Choroid plexus epithelial cell (primary cell): ENCODE results near the gene FCMR.

ENCODE experiments used
- DNase-seq: peaks from one replicate; pipeline ENCODE4 v3.0.0-alpha.2; 2010; ENCODE audit warnings: low read depth
- H3K4me3 ChIP-seq: 2 replicates; pipeline ENCODE4 v1.5.1; 2011; ENCODE audit warnings: low read depth, mild to moderate bottlenecking, control low read depth, low read length, moderate library complexity
- TF ChIP-seq, protein P1 (sequence below): conservative IDR thresholded peaks from 2 replicates; pipeline ENCODE4 v1.5.1; 2011; ENCODE audit warnings: low read depth, mild to moderate bottlenecking, control low read depth, inconsistent platforms, low read length, moderate library complexity

The FCMR gene

DNA sequence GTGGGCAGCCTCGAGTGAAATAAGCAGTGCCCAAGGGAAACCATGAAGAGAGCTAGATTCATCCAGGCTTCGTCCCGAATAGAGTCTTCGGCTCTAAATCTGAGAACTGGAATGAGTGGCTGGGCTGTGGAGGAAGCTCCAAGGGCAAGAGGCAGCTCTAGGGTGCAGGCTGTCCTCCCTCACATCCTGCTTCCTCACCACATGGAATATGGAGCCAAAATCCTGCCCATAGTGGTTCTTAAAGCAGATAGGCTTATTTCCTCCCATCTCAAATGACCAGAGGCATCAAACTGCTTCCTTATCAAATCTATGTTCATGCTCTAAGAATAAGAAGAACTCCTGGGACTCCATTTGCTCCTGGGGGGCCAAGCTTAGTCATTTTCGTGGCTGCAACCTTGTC lies 22.0 kb downstream of the FCMR start:
- H3K4me3 ChIP-seq: no peak overlapping the region
- no peak for DNase-seq
- TF ChIP-seq, protein P1, sequence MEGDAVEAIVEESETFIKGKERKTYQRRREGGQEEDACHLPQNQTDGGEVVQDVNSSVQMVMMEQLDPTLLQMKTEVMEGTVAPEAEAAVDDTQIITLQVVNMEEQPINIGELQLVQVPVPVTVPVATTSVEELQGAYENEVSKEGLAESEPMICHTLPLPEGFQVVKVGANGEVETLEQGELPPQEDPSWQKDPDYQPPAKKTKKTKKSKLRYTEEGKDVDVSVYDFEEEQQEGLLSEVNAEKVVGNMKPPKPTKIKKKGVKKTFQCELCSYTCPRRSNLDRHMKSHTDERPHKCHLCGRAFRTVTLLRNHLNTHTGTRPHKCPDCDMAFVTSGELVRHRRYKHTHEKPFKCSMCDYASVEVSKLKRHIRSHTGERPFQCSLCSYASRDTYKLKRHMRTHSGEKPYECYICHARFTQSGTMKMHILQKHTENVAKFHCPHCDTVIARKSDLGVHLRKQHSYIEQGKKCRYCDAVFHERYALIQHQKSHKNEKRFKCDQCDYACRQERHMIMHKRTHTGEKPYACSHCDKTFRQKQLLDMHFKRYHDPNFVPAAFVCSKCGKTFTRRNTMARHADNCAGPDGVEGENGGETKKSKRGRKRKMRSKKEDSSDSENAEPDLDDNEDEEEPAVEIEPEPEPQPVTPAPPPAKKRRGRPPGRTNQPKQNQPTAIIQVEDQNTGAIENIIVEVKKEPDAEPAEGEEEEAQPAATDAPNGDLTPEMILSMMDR: no peak

DNA sequence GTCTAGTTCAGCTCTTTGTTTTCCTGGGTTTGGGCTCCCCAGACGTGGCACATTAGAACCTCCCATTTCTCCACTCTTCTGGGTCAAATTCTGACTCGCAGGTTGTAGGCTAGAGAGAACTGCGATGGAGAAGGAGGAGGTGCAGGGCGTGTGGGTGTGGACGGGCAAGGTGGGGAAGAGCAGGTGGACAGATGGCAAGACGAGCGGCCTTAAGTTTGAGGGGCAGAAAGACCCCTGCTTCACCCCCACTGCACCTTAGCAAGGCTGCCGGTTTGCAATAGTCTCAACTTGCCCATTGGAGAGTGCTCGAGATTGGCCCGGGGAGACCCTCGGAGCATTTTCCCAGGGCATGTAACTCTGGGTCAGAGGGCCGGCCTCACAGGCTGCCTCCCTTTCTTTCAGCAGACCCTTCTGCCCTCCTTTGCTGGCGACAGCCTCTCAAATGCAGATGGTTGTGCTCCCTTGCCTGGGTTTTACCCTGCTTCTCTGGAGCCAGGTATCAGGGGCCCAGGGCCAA lies 22.8 kb downstream of the FCMR start:
- no peak for DNase-seq
- TF ChIP-seq, protein P1: no peak
- H3K4me3 ChIP-seq: no peak overlapping the region

DNA sequence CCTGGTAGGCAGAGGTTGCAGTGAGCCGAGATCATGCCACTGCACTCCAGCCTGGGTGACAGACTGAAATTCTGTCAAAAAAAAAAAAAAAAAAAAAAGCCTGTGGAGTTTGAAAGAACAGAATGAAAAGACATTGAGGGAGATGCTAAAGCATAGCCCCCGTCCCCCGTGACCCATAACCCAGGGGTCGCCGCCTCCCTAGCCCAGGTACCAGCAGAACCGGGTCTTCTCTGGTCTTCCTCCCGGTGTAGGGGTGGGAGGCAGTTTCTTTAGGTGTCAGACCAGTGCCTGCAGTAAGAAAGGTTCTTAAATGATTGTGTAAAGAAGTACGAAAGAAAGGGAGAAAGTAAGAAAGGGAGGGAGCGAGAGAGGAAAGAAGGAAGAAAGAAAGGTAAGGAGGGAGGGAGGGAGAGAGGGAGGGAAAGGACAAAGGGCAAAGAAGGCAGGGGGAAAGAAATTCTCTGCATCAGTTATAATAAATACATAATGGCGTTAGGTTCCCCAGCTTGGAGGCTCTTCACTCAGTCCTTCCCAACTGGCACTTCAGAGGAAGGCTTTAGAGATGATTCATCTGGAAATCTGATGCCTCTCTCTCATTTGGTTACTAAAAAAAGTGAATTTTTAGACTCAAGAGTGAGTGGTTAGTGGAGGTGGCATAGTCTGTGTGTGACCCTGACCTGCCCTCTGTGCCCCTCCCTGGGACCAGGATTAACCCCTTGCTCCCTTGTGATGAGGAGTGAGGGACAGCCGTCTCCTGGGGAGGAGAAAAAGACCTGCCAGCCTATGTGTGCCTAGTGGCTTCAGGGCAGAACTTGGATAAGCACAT lies 23.4 kb downstream of the FCMR start:
- TF ChIP-seq, protein P1: no peak
- no peak overlapping the region for H3K4me3 ChIP-seq
- peak; percentile 72 for DNase-seq

DNA sequence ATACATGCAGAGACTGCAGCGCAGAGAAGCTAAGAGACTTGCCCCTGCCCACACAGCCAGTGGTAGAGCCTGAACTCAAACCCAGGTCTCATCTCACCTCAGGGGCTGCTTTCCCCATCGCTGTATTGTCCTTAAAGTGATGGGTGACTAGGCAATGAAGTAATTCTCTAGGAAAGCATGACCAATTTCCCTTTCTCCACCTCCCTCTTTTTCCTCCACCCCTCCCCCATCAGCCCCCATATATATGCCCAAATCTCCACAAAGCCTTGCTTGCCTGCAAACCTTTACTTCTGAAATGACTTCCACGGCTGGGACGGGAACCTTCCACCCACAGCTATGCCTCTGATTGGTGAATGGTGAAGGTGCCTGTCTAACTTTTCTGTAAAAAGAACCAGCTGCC lies 24.6 kb downstream of the FCMR start, which contains the start of gene IL24:
Gene IL24 (plus strand): TSS at position 269 of the 400 bp plus-strand sequence. CDS start 390 bp downstream, outside the sequence.
- no peak for DNase-seq
- H3K4me3 ChIP-seq: no peak within 1 kb of the TSS
- TF ChIP-seq, protein P1: no peak

DNA sequence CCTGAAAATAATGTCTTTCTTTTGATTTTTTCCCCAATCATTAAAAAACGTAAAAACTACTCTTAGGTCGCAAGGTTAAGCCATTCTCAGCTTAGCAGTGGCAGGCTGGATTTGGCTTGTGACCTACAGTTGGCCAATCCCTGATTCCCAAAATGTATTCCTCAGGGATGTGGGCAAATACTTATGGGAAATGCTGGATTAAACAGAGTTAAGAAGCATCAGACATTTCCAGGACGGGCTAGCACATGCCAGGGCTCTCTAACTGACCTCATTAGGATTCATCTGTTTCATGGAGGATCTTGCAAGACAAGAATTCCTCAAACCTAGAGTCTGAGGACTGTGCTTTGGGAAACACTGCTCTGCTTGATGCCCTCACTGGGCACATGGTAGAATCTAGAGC lies 25.5 kb downstream of the FCMR start:
- TF ChIP-seq, protein P1: no peak
- DNase-seq: no peak
- H3K4me3 ChIP-seq: no peak overlapping the region

DNA sequence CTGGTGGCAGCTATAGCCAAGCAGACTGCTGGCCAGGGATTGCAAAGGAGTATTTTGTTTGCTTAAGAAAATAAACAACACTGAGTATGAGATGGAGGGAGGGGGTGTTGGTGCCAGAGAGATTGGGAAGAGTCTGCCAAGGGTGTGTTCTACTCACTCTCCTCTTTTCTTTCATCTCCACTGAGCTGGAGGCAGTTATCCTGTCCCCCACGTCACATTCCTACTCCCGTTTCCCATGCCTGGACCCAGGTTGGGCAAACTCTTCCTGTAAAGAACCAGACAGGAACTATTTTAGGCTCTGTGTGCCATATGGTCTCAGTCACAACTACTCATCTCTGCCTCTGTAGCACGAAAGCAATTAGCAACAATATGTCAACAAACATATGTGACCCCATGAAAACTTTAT lies 25.9 kb downstream of the FCMR start:
- TF ChIP-seq, protein P1: no peak
- H3K4me3 ChIP-seq: no peak overlapping the region

DNA sequence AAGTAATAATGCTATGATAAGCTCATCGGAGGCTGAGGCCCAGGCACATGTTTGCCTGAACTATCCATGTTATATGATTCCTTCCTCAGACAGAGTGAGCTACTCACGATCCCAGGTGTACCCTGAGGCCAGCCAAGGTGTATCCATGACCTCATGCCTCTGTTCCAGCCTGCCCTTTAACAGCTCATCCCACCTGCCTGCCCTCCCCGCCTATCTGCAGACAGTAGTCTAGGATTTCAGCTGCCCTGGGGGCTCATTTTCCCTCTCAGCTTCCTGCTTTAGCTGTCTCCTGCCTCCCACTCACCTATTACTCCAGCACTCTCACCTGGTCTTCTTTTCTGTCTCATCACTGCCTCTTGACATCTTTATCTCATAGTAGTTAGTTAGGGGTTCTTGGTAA lies 26.4 kb downstream of the FCMR start:
- TF ChIP-seq, protein P1: no peak
- H3K4me3 ChIP-seq: no peak overlapping the region
- DNase-seq: no peak

More for the DNA sequence above, 25.9 kb downstream of the FCMR start:
- peak; percentile 63 for DNase-seq
